ENCODE data around the gene GGCT. TPM values are rescaled to one million over a fixed set of nuclear protein-coding genes. Genes with fewer than 3 reads are reported as not detected.

Gene GGCT
- total RNA-seq, 1 donor from 2014 or later: 18.9 TPM

DNA sequence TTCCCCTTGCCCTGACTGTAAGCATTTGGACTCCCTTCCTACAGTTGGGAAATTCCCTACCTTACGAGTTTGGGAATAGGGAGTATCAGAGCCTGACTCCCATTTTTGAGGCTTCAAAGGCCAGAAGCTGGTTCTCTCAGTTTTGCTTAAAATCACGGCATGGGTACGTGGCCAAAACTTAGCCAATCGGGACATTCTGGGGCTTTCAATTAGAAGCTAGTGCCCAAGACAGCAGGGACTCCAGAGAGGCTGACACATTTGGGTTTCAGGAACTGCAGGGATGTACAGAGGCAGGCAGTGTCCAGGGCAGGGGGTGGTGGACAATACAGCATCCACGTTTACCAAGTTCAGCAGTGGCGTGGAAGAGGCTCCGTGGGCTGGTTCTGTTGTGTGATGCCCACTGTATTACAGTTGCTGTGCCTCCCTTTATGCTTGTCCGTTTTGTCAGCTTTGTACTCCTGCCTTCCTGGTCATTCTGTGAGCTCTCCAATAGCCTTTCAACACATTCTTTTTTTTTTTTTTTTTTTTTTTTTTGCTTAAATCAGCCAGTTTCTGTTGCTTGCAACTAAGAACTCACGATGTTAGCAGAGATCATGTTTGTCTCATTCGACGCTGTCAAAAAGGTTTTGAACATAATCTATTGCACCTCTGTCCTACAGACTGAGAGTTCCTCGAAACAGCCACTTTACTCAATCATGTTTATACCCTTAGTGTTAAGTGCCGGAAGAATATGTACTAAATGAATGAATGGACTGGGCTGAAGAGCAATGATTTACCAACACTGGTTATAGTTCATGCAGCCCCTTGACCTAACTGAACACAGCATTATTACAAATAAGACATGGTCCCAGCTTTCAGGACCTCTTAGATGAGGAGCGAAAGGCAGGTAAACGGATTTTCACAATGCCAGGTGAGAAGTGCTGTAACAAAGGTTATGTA is 1.1 kb downstream of the GGCT start:
- intact Hi-C loops (cut with micrococcal nuclease): no loop called here
- Histone ChIP-seq H3K4me3 (peak overlapping the region; percentile 80), H3K4me1 (peaks cover 28% of the 10 kb centered on the region), H3K27me3 (ENCODE audit: low read depth) (no peaks in the 10 kb centered on the region), H3K9me3 (replicated peaks) (no peaks in the 10 kb centered on the region), H3K36me3 (no peaks in the 10 kb centered on the region), H3K27ac (replicated peaks) (peak overlapping the region; percentile 91)
- TF ChIP-seq, protein P1, sequence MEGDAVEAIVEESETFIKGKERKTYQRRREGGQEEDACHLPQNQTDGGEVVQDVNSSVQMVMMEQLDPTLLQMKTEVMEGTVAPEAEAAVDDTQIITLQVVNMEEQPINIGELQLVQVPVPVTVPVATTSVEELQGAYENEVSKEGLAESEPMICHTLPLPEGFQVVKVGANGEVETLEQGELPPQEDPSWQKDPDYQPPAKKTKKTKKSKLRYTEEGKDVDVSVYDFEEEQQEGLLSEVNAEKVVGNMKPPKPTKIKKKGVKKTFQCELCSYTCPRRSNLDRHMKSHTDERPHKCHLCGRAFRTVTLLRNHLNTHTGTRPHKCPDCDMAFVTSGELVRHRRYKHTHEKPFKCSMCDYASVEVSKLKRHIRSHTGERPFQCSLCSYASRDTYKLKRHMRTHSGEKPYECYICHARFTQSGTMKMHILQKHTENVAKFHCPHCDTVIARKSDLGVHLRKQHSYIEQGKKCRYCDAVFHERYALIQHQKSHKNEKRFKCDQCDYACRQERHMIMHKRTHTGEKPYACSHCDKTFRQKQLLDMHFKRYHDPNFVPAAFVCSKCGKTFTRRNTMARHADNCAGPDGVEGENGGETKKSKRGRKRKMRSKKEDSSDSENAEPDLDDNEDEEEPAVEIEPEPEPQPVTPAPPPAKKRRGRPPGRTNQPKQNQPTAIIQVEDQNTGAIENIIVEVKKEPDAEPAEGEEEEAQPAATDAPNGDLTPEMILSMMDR (IDR thresholded peaks at IDR 0.05; ENCODE audit: borderline replicate concordance): no peak
- no peak for DNase-seq

- Histone ChIP-seq H3K4me1 (peaks cover 28% of the 10 kb centered on the region), H3K4me3 (peak overlapping the region; percentile 80), H3K27me3 (ENCODE audit: low read depth) (no peaks in the 10 kb centered on the region), H3K36me3 (peaks cover 1% of the 10 kb centered on the region), H3K27ac (replicated peaks) (no peak overlapping the region), H3K9me3 (replicated peaks) (no peaks in the 10 kb centered on the region)
- intact Hi-C loops (cut with micrococcal nuclease): no loop called here
- DNase-seq: no peak
- TF ChIP-seq, protein P1 (IDR thresholded peaks at IDR 0.05; ENCODE audit: borderline replicate concordance): no peak
Observed at GRCh38 chr7:30502470-30503251, 2.0 kb downstream of the GGCT start.

DNA sequence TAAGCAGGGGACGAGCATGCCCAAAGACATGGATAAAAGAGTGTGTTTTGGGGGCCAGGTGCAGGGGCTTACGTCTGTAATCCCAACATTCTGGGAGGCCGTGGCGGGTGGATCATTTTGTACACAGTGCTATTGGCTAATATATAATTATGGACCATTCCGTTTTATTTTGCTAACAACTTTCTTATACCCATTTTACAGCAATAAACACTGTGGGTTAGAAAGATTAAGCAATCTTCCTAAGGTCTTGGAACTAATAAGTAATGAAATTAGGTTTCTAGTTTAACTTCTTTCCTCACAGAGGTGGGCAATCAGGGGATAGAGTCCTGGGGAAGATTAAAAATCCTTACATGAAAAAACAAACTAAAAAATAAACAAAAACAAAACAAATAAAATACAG is 3.4 kb downstream of the GGCT start:
- peaks cover 15% of the 10 kb centered on the region for H3K36me3 ChIP-seq
- H3K4me3 ChIP-seq: no peak overlapping the region
- DNase-seq: no peak
- H3K9me3 ChIP-seq (replicated peaks): no peaks in the 10 kb centered on the region
- peaks cover 28% of the 10 kb centered on the region for H3K4me1 ChIP-seq
- intact Hi-C loops (cut with micrococcal nuclease): no loop called here
- H3K27me3 ChIP-seq (ENCODE audit: low read depth): no peaks in the 10 kb centered on the region
- no peak overlapping the region for H3K27ac ChIP-seq (replicated peaks)
- TF ChIP-seq, protein P1 (IDR thresholded peaks at IDR 0.05; ENCODE audit: borderline replicate concordance): no peak

GRCh38 chr7:30493228-30493627 is 11.4 kb downstream of the GGCT start:
- intact Hi-C loops (cut with micrococcal nuclease): no loop called here
- H3K27me3 ChIP-seq (ENCODE audit: low read depth): no peaks in the 10 kb centered on the region
- no peak overlapping the region for H3K4me3 ChIP-seq
- H3K9me3 ChIP-seq (replicated peaks): peaks cover 18% of the 10 kb centered on the region
- TF ChIP-seq, protein P1 (IDR thresholded peaks at IDR 0.05; ENCODE audit: borderline replicate concordance): no peak
- H3K4me1 ChIP-seq: no peaks in the 10 kb centered on the region
- H3K36me3 ChIP-seq: peaks cover 16% of the 10 kb centered on the region
- no peak overlapping the region for H3K27ac ChIP-seq (replicated peaks)
- DNase-seq: no peak

- Histone ChIP-seq H3K27me3 (ENCODE audit: low read depth) (no peaks in the 10 kb centered on the region), H3K27ac (replicated peaks) (no peak overlapping the region), H3K36me3 (peaks cover 2% of the 10 kb centered on the region), H3K4me3 (no peak overlapping the region), H3K9me3 (replicated peaks) (peaks cover 18% of the 10 kb centered on the region), H3K4me1 (peaks cover 5% of the 10 kb centered on the region)
- intact Hi-C loops (cut with micrococcal nuclease): no loop called here
- DNase-seq: no peak
- TF ChIP-seq, protein P1 (IDR thresholded peaks at IDR 0.05; ENCODE audit: borderline replicate concordance): no peak
Observed at GRCh38 chr7:30491417-30491816, 13.2 kb downstream of the GGCT start.
